HG03175 (cell line): ENCODE data around the gene PARP1.

Experiments
- ATAC-seq: cut with Tn5 transposase; IDR thresholded peaks from one replicate; pipeline ENCODE4 v1.9.1; 2021; ENCODE audit warnings: mild to moderate bottlenecking, moderate library complexity; ENCODE audit not compliant: unreplicated experiment

The PARP1 gene

GRCh38 chr1:226318471-226318870 is 89.4 kb downstream of the PARP1 start:
- ATAC-seq, result no peak

GRCh38 chr1:226314055-226314454 is 93.8 kb downstream of the PARP1 start:
- ATAC-seq, result no peak

- ATAC-seq, result no peak
Observed at GRCh38 chr1:226312065-226312464, 95.8 kb downstream of the PARP1 start.

- ATAC-seq, result no peak
Observed at GRCh38 chr1:226311376-226311775, 96.5 kb downstream of the PARP1 start.
